HepG2 (cell line): ENCODE results near the gene RAD54L. TPM values are rescaled to one million over a fixed set of nuclear protein-coding genes. Genes with fewer than 3 reads are reported as not detected.

ENCODE experiments used
- IKZF5 ChIP-seq: IDR thresholded peaks from 2 replicates; pipeline ENCODE4 v1.6.1; 2018; ENCODE audit warnings: missing genetic modification reagents, mild to moderate bottlenecking, missing compliant biosample characterization
- NR1H2 ChIP-seq: sonication (generic); formaldehyde crosslinking; IDR thresholded peaks from 2 replicates; pipeline ENCODE4 v1.8.1; 2022; ENCODE audit warnings: low read depth, missing genetic modification reagents, borderline replicate concordance
- PHF20 ChIP-seq: sonication (generic); formaldehyde crosslinking; IDR thresholded peaks from 2 replicates; pipeline ENCODE4 v1.5.0; 2020; ENCODE audit warnings: mild to moderate bottlenecking, missing genetic modification reagents
- PHF21A ChIP-seq: sonication (generic); formaldehyde crosslinking; IDR thresholded peaks from 2 replicates; pipeline ENCODE4 v1.5.0; 2020; ENCODE audit warnings: mild to moderate bottlenecking, missing genetic modification reagents
- RAD21 ChIP-seq: fragments of 450-650 bp; formaldehyde crosslinking; IDR thresholded peaks from 2 replicates; pipeline ENCODE4 v1.5.0; 2020; ENCODE audit warnings: mild to moderate bottlenecking
- REXO4 ChIP-seq: sonication (generic); formaldehyde crosslinking; IDR thresholded peaks from 2 replicates; pipeline ENCODE4 v1.8.0; 2022; ENCODE audit warnings: missing genetic modification reagents, mild to moderate bottlenecking, borderline replicate concordance
- STAG1 ChIP-seq: sonication (generic); formaldehyde crosslinking; IDR thresholded peaks from 2 replicates; pipeline ENCODE4 v1.4.0; 2020; ENCODE audit warnings: missing genetic modification reagents
- TCF7 ChIP-seq: sonication (generic); IDR thresholded peaks from 2 replicates; pipeline ENCODE4 v1.6.1; 2016; ENCODE audit warnings: antibody characterized with exemption, low read depth
- YEATS2 ChIP-seq: sonication (generic); formaldehyde crosslinking; IDR thresholded peaks from 2 replicates; pipeline ENCODE4 v1.4.0; 2020; ENCODE audit warnings: missing genetic modification reagents, borderline replicate concordance
- YEATS4 ChIP-seq: sonication (generic); formaldehyde crosslinking; IDR thresholded peaks from 2 replicates; pipeline ENCODE4 v1.4.0; 2020; ENCODE audit warnings: missing genetic modification reagents, borderline replicate concordance
- ZBTB8A ChIP-seq: sonication (generic); formaldehyde crosslinking; IDR thresholded peaks from 2 replicates; pipeline ENCODE4 v1.4.0; 2020; ENCODE audit warnings: mild to moderate bottlenecking, low read depth, missing genetic modification reagents, borderline replicate concordance
- ZNF224 ChIP-seq: sonication (generic); formaldehyde crosslinking; IDR thresholded peaks from 2 replicates; pipeline ENCODE4 v1.5.0; 2020; ENCODE audit warnings: mild to moderate bottlenecking, missing genetic modification reagents
- ZNF460 ChIP-seq: sonication (generic); formaldehyde crosslinking; IDR thresholded peaks from 2 replicates; pipeline ENCODE4 v1.5.1; 2020; ENCODE audit warnings: missing genetic modification reagents, mild to moderate bottlenecking, borderline replicate concordance
- ZNF513 ChIP-seq: sonication (generic); formaldehyde crosslinking; conservative IDR thresholded peaks from 2 replicates; pipeline ENCODE4 v1.5.0; 2020; ENCODE audit warnings: missing genetic modification reagents
- ZNF564 ChIP-seq: sonication (generic); formaldehyde crosslinking; IDR thresholded peaks from 2 replicates; pipeline ENCODE4 v1.8.1; 2023; ENCODE audit warnings: mild to moderate bottlenecking, missing genetic modification reagents
- ZSCAN29 ChIP-seq: sonication (generic); formaldehyde crosslinking; conservative IDR thresholded peaks from 2 replicates; pipeline ENCODE4 v1.4.0; 2020; ENCODE audit warnings: mild to moderate bottlenecking, missing genetic modification reagents
- polyA plus RNA-seq, 8 experiments: library from polyadenylated mRNA; depleted of rRNA in 3 of 8; stranded (reverse) in 7 of 8; unstranded in 1 of 8; fragments of >200 nt; fragmentation: Illumina TruSeq in 4 of 8; extraction: Trizol in 4 of 8; gene quantifications; 2 replicates each; pipeline versions ENCODE4 v1.2.1 to v1.2.3, GENCODE V29; 2011 to 2016; ENCODE audit warnings: low read depth in 4 of 8, missing spikeins in 1 of 8, mixed read lengths in 1 of 8; ENCODE audit not compliant: insufficient read depth in 1 of 8
- total RNA-seq, 5 experiments: library from RNA; depleted of rRNA; stranded (reverse); fragments of >200 nt; fragmentation: Illumina TruSeq; extraction: Trizol; gene quantifications; 2 replicates each; pipeline ENCODE4 v1.2.3, GENCODE V29; 2016; ENCODE audit warnings: low read depth in 1 of 5
- TF ChIP-seq, protein P1 (sequence below), 2 experiments: sonication (generic) in 1 of 2; formaldehyde crosslinking in 1 of 2; IDR thresholded peaks; 2 replicates each; pipeline versions ENCODE4 v1.6.1 to v1.9.0; 2014 to 2022; ENCODE audit warnings: antibody characterized with exemption in 1 of 2, borderline replicate concordance in 1 of 2, inconsistent platforms in 1 of 2, low read depth in 1 of 2, missing genetic modification reagents in 1 of 2
- TF ChIP-seq, protein P2 (sequence below): sonication (generic); formaldehyde crosslinking; IDR thresholded peaks from 2 replicates; pipeline ENCODE4 v1.5.1; 2020; ENCODE audit warnings: mild to moderate bottlenecking, missing genetic modification reagents, borderline replicate concordance

Gene RAD54L
- total and polyA plus RNA-seq, 2 of the 13 experiments (the other 11 are each of a cell fraction or from before 2014, with no cell fraction given) = 10.2 to 30.0 TPM

DNA sequence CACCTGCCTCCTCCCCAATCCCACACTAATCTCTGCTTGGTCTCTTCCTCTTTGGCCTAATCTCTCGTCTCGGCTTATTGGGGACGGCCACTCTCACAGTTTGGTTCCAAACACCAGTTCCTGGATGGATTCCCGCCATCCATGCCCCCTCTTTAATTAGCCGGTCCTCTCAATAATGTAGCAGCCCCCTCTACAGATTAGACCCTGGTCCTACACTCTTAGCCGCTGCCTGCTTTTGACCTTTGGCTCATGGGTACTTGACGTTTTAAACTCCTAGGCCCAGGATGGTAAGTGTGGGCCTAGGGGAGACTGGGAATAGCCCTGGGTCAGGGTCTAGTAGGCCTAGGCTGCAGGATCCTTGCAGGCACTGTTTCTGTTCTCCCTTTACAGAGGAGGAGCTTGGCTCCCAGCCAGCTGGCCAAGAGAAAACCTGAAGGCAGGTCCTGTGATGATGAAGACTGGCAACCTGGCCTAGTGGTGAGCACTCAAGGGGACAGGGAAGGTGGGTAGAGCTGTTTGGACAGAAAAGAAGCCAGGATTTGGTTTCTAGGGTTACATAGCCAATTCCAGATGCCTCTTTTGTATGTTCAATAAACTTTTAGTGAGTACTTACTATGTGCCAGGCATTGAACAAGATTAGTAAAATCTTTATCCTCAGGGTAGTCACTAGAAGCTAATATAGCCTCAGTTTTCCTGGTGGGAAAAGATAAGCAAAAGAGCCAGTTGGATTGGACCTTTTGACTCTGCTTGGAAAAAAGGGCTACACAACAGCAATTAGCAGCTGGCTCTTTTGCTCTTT, 758 bp downstream of the RAD54L start (continued):
- TF ChIP-seq REXO4 (CRISPR knock-in tag) (no peak), RAD21 (no peak), ZNF224 (no peak), ZNF513 (CRISPR knock-in tag) (no peak), IKZF5 (CRISPR knock-in tag) (no peak), ZNF460 (no peak), ZNF564 (no peak), YEATS4 (CRISPR knock-in tag) (no peak), PHF21A (no peak), YEATS2 (CRISPR knock-in tag) (no peak), ZSCAN29 (CRISPR knock-in tag) (no peak), TCF7 (no peak), NR1H2 (no peak), ZBTB8A (CRISPR knock-in tag) (no peak), STAG1 (CRISPR knock-in tag) (no peak), PHF20 (no peak)
- TF ChIP-seq, protein P1, sequence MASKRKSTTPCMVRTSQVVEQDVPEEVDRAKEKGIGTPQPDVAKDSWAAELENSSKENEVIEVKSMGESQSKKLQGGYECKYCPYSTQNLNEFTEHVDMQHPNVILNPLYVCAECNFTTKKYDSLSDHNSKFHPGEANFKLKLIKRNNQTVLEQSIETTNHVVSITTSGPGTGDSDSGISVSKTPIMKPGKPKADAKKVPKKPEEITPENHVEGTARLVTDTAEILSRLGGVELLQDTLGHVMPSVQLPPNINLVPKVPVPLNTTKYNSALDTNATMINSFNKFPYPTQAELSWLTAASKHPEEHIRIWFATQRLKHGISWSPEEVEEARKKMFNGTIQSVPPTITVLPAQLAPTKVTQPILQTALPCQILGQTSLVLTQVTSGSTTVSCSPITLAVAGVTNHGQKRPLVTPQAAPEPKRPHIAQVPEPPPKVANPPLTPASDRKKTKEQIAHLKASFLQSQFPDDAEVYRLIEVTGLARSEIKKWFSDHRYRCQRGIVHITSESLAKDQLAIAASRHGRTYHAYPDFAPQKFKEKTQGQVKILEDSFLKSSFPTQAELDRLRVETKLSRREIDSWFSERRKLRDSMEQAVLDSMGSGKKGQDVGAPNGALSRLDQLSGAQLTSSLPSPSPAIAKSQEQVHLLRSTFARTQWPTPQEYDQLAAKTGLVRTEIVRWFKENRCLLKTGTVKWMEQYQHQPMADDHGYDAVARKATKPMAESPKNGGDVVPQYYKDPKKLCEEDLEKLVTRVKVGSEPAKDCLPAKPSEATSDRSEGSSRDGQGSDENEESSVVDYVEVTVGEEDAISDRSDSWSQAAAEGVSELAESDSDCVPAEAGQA (IDR thresholded peaks at IDR 0.05; ENCODE audit: low read depth) = no peak
- TF ChIP-seq, protein P1 (CRISPR knock-in tag; IDR thresholded peaks at IDR 0.05; ENCODE audit: borderline replicate concordance) = no peak
- TF ChIP-seq, protein P2, sequence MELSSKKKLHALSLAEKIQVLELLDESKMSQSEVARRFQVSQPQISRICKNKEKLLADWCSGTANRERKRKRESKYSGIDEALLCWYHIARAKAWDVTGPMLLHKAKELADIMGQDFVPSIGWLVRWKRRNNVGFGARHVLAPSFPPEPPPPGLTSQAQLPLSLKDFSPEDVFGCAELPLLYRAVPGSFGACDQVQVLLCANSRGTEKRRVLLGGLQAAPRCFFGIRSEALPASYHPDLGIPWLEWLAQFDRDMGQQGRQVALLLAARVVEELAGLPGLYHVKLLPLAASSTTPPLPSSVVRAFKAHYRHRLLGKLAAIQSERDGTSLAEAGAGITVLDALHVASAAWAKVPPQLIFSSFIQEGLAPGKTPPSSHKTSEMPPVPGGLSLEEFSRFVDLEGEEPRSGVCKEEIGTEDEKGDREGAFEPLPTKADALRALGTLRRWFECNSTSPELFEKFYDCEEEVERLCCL (CRISPR knock-in tag) = 0 out of 2 replicates have a peak, but pooled peaks have one; percentile 27
